ENCODE data around the gene OR4C13. TPM values are rescaled to one million over a fixed set of nuclear protein-coding genes. Genes with fewer than 3 reads are reported as not detected.

Gene OR4C13
- total RNA-seq (2022; extraction: Qiagen RNA extraction), result not detected in 5 replicates

GRCh38 chr11:49952091-49952490 is at the start of gene OR4C13:
TSS of gene OR4C13 (plus strand) at chr11:49952391. CDS start at chr11:49952423, 32 bp downstream.

GRCh38 chr11:49982435-49982834 is 30.2 kb downstream of the OR4C13 start, which contains the start of gene OR4C12:
TSS of gene OR4C12 (minus strand) at chr11:49982535. CDS start at chr11:49982501, 34 bp downstream.

Other genes starting within 250 kb of the OR4C13 start
- gene OR4C12, start 30.1 kb downstream of the OR4C13 start, total RNA-seq (2022; extraction: Qiagen RNA extraction), result not detected in 5 replicates
- gene OR4C45, start 80.5 kb downstream of the OR4C13 start, total RNA-seq (2022; extraction: Qiagen RNA extraction), result not detected in 5 replicates

All from A549 treated with AZD2906 at 1 μM for 4 hours (cell line).